Upper lobe of left lung (tissue), 6 donors: Measurements from ENCODE around the gene SAP30BP. TPM values are rescaled to one million over a fixed set of nuclear protein-coding genes. Genes with fewer than 3 reads are reported as not detected.
A peak's percentile ranks its signal among the peaks of the same experiment; 100 is the strongest.

Experiments used
- ATAC-seq, 2 donors: fragments of 200-7000 bp; cut with Tn5 transposase; one replicate each; pipeline ENCODE4 v1.9.1; 2022; ENCODE audit warnings: mild to moderate bottlenecking in 2 of 2, moderate library complexity in 2 of 2; ENCODE audit not compliant: low FRiP score in 2 of 2
- DNase-seq, 2 donors: peaks; one replicate each; pipeline ENCODE4 v3.0.0-alpha.2; 2019 to 2020
- H3K27ac ChIP-seq, 4 donors: fragments of 200-600 bp; sonication (generic); one replicate each; pipeline ENCODE4 v1.5.1; 2016 to 2019
- H3K27me3 ChIP-seq, 4 donors: fragments of 200-600 bp; sonication (generic); one replicate each; pipeline ENCODE4 v1.5.1; 2017 to 2019
- H3K36me3 ChIP-seq, 4 donors: fragments of 200-600 bp; sonication (generic); one replicate each; pipeline ENCODE4 v1.5.1; 2016 to 2019
- H3K4me1 ChIP-seq, 4 donors: fragments of 200-600 bp; sonication (generic); one replicate each; pipeline ENCODE4 v1.5.1; 2018 to 2019
- H3K4me3 ChIP-seq, 4 donors: fragments of 200-600 bp; sonication (generic); one replicate each; pipeline ENCODE4 v1.5.1; 2017 to 2019; ENCODE audit warnings: mild to moderate bottlenecking in 2 of 4, moderate library complexity in 1 of 4
- H3K9me3 ChIP-seq, 4 donors: fragments of 200-600 bp; sonication (generic); one replicate each; pipeline ENCODE4 v1.5.1; 2018 to 2019
- EP300 ChIP-seq, 4 donors: sonication (generic); formaldehyde crosslinking; IDR thresholded peaks; one replicate each; pipeline ENCODE4 v1.5.1; 2017; ENCODE audit warnings: antibody characterized with exemption in 4 of 4, control low read depth in 2 of 4
- POLR2A ChIP-seq, 4 donors: fragments of 450-650 bp; IDR thresholded peaks; one replicate each; pipeline ENCODE4 v1.5.1; 2016 to 2017; ENCODE audit warnings: antibody characterized with exemption in 4 of 4, mild to moderate bottlenecking in 2 of 4
- POLR2AphosphoS5 ChIP-seq, 2 donors: sonication (generic); formaldehyde crosslinking; IDR thresholded peaks; one replicate each; pipeline ENCODE4 v1.5.1; 2017; ENCODE audit warnings: antibody characterized with exemption in 2 of 2
- WGBS, 2 donors: methylation state at CpG; one replicate each; pipeline ENCODE4 v1.1.5; 2017 to 2018; 5-methylcytosine and 5-hydroxymethylcytosine counted together
- total RNA-seq, 6 donors: library from RNA; depleted of rRNA in 4 of 6; stranded (reverse); fragments of >200 nt in 4 of 6; gene quantifications; one replicate each; pipeline versions ENCODE4 v1.1.0 to v1.2.1, GENCODE V29; 2016 to 2021
- TF ChIP-seq, protein P1 (sequence below), 6 experiments: fragments of 450-650 bp in 4 of 6; fragments of 200-600 bp in 2 of 6; sonication (generic) in 2 of 6; IDR thresholded peaks; one replicate each; pipeline ENCODE4 v1.5.1; 2016 to 2019; ENCODE audit warnings: antibody characterized with exemption in 6 of 6
- donor health status: DM: no; HTN: no; CAD: no; lungs with moderate emphysema.
- donor health status: DM: no; HTN: yes; CAD: no; lungs with severe emphysema.

The SAP30BP gene
- total RNA-seq, 6 donors from 2014 or later: 64.1 to 125 (median 80.8) TPM

DNA sequence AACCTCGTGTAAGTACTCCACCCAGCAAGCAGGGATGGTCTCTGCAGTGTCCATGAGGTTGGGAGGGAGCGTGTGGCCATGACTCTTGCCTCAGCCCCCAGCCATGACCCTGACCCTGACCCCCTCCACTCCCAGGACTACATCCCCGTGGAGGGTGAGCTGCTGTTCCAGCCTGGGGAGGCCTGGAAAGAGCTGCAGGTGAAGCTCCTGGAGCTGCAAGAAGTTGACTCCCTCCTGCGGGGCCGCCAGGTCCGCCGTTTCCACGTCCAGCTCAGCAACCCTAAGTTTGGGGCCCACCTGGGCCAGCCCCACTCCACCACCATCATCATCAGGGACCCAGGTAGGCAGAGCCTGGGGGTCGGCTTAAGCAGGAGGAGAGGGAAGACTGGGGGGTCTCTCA lies 81.6 kb downstream of the SAP30BP start:
- no peak for ATAC-seq
- Histone ChIP-seq H3K27me3 (no peaks in the 10 kb centered on the region), H3K27ac (no peak overlapping the region), H3K36me3 (peaks cover 0 to 21% (median 0%) of the 10 kb centered on the region in 4 donors), H3K4me3 (no peak overlapping the region), H3K9me3 (no peaks in the 10 kb centered on the region), H3K4me1 (peaks cover 10 to 26% (median 16%) of the 10 kb centered on the region in 4 donors)
- DNase-seq: no peak
- 81 to 88% methylated on average over 4 to 9 of the region's 9 CpGs for WGBS, 2 donors
- no peak for TF ChIP-seq EP300 (IDR thresholded peaks at IDR 0.05)

DNA sequence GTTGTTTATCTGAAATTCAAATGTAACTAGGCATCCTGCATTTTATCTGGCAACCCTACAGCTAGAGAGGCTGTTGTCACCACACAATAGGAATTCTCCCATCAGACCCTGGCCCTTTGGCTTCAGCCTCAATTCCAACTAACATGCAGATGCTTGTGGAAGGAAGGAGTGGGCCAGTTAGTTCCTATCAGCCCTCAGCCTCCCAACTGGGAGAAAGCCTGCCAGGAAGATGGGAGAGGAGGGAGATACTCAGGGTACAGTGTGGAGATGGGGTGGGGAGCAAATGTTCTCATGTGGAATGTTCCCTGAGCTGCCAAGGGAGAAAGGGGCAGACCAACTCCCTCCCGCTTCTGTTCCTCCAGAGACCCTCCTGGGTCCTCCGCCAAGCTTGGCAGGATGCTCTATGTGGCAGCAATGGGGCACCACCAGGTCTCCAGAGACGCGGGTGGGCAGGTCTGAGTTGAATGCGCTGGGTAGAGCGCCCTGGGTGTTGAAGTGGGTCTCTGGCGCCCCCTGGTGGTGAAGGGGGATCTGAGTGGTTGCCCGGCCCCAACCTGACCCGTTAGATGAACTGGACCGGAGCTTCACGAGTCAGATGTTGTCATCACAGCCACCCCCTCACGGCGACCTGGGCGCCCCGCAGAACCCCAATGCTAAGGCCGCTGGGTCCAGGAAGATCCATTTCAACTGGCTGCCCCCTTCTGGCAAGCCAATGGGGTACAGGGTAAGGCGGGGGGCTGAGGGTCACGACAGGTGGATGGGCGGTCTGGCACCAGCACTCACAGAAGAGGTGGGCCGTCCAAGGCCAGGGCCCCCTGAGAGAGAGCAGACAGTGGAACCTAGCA lies 82.6 kb downstream of the SAP30BP start:
- Histone ChIP-seq H3K36me3 (peaks cover 0 to 20% (median 0%) of the 10 kb centered on the region in 4 donors), H3K9me3 (no peaks in the 10 kb centered on the region), H3K4me3 (no peak overlapping the region), H3K27ac (no peak overlapping the region), H3K4me1 (peaks cover 19 to 35% (median 25%) of the 10 kb centered on the region in 4 donors), H3K27me3 (no peaks in the 10 kb centered on the region)
- WGBS, 2 donors: 18 to 34% methylated on average over 11 to 19 of the region's 20 CpGs
- peak; percentile 87 to 91 for DNase-seq
- TF ChIP-seq, protein P1, sequence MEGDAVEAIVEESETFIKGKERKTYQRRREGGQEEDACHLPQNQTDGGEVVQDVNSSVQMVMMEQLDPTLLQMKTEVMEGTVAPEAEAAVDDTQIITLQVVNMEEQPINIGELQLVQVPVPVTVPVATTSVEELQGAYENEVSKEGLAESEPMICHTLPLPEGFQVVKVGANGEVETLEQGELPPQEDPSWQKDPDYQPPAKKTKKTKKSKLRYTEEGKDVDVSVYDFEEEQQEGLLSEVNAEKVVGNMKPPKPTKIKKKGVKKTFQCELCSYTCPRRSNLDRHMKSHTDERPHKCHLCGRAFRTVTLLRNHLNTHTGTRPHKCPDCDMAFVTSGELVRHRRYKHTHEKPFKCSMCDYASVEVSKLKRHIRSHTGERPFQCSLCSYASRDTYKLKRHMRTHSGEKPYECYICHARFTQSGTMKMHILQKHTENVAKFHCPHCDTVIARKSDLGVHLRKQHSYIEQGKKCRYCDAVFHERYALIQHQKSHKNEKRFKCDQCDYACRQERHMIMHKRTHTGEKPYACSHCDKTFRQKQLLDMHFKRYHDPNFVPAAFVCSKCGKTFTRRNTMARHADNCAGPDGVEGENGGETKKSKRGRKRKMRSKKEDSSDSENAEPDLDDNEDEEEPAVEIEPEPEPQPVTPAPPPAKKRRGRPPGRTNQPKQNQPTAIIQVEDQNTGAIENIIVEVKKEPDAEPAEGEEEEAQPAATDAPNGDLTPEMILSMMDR (IDR thresholded peaks at IDR 0.05): peak; percentile 91 to 96 (median 94)
- no peak for TF ChIP-seq POLR2AphosphoS5 (IDR thresholded peaks at IDR 0.05)
- ATAC-seq: peak; percentile 78 to 86

DNA sequence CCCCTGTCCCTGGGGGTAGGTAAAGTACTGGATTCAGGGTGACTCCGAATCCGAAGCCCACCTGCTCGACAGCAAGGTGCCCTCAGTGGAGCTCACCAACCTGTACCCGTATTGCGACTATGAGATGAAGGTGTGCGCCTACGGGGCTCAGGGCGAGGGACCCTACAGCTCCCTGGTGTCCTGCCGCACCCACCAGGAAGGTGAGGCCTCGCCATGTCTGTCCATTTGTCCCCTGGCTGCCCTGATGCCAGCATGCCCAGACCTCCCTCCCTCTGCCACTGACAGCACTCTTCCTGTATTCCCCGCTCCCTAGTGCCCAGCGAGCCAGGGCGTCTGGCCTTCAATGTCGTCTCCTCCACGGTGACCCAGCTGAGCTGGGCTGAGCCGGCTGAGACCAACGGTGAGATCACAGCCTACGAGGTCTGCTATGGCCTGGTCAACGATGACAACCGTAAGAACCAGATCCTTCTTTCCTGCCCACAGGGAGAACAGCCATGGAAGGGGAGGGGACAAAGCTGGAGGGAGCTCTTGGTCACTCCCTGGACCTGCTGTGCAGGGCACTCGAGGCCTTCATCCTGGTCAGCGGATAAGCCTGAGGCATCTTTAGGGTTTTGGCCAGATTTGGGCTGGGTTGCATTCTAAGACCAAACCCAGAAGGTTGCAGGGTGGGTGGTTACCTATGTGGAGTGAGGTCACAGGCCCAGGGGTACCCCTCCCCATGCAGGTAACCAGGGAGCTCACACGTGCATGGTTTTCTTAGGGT lies 83.7 kb downstream of the SAP30BP start:
- no peak overlapping the region for H3K27ac ChIP-seq
- H3K9me3 ChIP-seq: no peaks in the 10 kb centered on the region
- H3K27me3 ChIP-seq: no peaks in the 10 kb centered on the region
- peaks cover 19 to 35% (median 25%) of the 10 kb centered on the region in 4 donors for H3K4me1 ChIP-seq
- ATAC-seq (no peak), DNase-seq (no peak)
- H3K36me3 ChIP-seq: peaks cover 0 to 22% (median 0%) of the 10 kb centered on the region in 4 donors
- no peak overlapping the region for H3K4me3 ChIP-seq
- TF ChIP-seq EP300 (IDR thresholded peaks at IDR 0.05) (no peak), POLR2AphosphoS5 (IDR thresholded peaks at IDR 0.05) (no peak), POLR2A (IDR thresholded peaks at IDR 0.05) (no peak)
- TF ChIP-seq, protein P1 (IDR thresholded peaks at IDR 0.05): no peak
- WGBS, 2 donors: 85 to 89% methylated on average over 17 to 23 of the region's 23 CpGs

DNA sequence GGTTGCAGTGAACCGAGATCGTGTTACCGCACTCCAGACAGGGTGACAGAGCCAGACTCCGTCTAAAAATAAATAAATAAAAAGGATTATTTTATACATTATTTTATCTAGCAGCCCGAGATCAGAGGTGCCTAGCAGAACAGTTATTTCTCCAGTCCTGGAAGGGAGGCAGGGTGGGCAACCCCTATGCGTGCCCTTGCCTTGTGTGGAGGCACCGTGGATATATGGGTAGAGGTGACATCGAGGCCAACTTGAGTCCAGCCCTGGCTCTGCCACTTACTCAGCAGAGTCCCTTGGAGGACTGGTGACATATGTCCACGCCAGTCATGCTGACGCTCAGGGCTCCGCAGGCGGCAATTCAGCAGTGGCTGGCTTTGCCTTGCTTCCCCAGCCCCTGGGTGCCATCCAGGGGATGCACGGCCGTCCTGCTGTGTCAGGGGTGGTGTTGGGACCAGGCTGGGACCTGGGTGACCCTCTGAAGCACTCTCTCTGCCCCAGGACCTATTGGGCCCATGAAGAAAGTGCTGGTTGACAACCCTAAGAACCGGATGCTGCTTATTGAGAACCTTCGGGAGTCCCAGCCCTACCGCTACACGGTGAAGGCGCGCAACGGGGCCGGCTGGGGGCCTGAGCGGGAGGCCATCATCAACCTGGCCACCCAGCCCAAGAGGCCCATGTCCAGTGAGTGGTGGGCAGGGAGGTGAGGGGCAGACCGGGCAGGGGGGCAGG lies 84.7 kb downstream of the SAP30BP start:
- ATAC-seq: no peak
- Histone ChIP-seq H3K27ac (no peak overlapping the region), H3K27me3 (no peaks in the 10 kb centered on the region), H3K4me3 (no peak overlapping the region), H3K4me1 (peaks cover 19 to 39% (median 28%) of the 10 kb centered on the region in 4 donors), H3K36me3 (peaks cover 0 to 28% (median 0%) of the 10 kb centered on the region in 4 donors), H3K9me3 (no peaks in the 10 kb centered on the region)
- no peak for DNase-seq
- TF ChIP-seq POLR2AphosphoS5 (IDR thresholded peaks at IDR 0.05) (no peak), EP300 (IDR thresholded peaks at IDR 0.05) (no peak), POLR2A (IDR thresholded peaks at IDR 0.05) (no peak)
- TF ChIP-seq, protein P1 (IDR thresholded peaks at IDR 0.05): no peak
- WGBS, 2 donors: 90% methylated on average over 8 to 24 of the region's 24 CpGs

DNA sequence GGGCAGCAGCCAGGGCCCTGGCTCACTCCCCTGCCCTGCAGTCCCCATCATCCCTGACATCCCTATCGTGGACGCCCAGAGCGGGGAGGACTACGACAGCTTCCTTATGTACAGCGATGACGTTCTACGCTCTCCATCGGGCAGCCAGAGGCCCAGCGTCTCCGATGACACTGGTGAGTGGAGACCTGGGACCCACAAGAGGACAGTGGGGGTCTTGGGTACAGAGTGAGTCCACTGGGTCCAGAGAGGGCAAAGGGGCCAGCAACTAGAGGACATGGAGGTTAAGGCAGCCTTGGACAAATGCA lies 85.2 kb downstream of the SAP30BP start:
- TF ChIP-seq POLR2A (IDR thresholded peaks at IDR 0.05) (no peak), POLR2AphosphoS5 (IDR thresholded peaks at IDR 0.05) (no peak), EP300 (IDR thresholded peaks at IDR 0.05) (no peak)
- TF ChIP-seq, protein P1 (IDR thresholded peaks at IDR 0.05): no peak
- ATAC-seq: no peak
- Histone ChIP-seq H3K36me3 (peaks cover 0 to 33% (median 0%) of the 10 kb centered on the region in 4 donors), H3K4me1 (peaks cover 19 to 39% (median 28%) of the 10 kb centered on the region in 4 donors), H3K27me3 (no peaks in the 10 kb centered on the region), H3K9me3 (no peaks in the 10 kb centered on the region), H3K4me3 (no peak overlapping the region), H3K27ac (no peak overlapping the region)
- no peak for DNase-seq
- WGBS, 2 donors: 96 to 100% methylated on average over 1 to 10 of the region's 10 CpGs
